Right hindlimb (tissue), 1 donor: ENCODE data around the gene ZCCHC4.
A peak's percentile ranks its signal among the peaks of the same experiment; 100 is the strongest.
"Not testable (repeated sequence)": the region's sequence is repeated elsewhere in the genome, so short reads cannot be mapped to it uniquely, and the experiment has no call there.

Experiments used
- DNase-seq: peaks from one replicate; pipeline ENCODE4 v3.0.0-alpha.2; 2018

ZCCHC4 gene

GRCh38 chr4:25320773-25321172, 8.2 kb downstream of the ZCCHC4 start:
- no peak for DNase-seq

GRCh38 chr4:25321703-25322102, 9.1 kb downstream of the ZCCHC4 start:
- no peak for DNase-seq

- not testable (repeated sequence) for DNase-seq
Measured at GRCh38 chr4:25328463-25328862, 15.9 kb downstream of the ZCCHC4 start.

DNA sequence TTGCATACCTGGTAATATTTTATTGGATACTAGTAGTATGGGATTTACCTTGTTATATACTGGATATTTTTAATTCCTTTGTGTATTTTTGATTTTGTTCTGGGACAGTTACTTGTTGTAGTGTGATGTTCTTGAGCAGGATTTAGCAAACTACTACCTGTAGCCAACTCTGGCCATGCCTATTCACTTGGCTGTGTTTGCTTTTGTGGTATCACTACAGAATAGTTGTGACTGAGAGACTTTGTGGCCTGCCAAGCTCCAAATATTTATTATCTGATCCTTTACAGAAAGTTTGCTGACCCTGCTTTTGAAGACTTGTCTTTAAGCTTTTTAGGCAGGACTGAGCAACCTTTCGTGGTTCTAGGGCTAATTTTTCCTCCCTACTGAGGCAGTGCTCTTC, 17.8 kb downstream of the ZCCHC4 start:
- no peak for DNase-seq

GRCh38 chr4:25330905-25331808, 18.6 kb downstream of the ZCCHC4 start:
- DNase-seq: no peak

- DNase-seq: no peak
Measured at GRCh38 chr4:25343671-25344070, 31.1 kb downstream of the ZCCHC4 start.

DNA sequence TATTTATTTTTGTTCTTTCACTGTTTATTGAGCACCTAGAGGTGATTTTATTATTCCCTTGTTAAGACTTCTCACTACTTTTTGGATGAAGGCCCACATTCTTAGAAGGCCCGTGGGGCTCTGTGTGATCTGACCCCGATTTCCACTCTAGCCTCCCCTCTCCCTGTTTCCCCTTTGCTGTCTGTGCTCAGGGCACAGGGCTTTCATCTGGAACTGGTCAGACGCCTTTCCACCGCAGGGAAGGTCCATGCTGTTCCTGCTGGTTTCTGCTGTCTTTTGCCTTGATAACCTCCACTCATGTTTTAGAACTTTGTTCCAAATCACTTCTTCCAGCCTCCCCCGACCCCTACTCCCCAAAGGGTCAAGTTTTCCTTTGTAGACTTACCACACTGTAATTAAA, 33.2 kb downstream of the ZCCHC4 start:
- DNase-seq: no peak

DNA sequence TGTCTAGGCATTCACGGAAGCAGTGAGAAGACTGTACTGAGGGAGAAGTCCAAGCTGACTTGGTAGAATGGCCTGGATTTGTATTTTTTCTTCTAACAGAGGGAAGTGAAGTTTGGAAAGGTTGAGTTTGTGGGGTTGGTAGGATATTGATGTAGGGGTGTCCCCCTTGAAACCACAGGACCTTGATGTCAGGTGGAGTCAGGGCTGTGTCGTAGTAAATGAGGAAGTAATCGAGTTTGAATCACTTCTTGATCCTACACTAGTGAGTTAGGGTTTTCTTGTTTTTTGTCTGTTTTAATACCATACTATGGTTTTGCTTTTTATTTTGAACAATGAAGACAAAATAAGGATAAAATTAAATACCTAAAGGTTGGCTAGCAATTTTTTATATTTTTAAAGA, 34.3 kb downstream of the ZCCHC4 start:
- DNase-seq: no peak

DNA sequence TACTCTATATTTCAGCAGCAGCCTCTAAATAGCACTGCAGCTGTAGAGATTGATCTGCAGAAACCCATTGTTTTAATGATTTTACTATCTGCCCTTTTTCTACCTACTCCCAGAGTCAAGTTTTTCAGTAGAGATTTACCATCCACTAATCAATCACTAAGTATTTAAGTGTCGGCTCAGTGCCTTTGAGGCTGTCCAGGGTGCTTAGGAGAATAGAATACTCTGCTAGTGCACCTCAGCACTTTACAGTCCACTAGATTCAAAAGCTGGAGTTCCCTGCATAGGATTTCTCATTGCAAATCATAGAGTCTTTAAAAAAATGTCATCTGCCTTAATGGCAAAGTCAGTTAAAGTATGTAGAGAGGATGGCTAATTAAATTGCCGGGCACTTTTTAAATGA, 34.9 kb downstream of the ZCCHC4 start:
- DNase-seq: no peak

DNA sequence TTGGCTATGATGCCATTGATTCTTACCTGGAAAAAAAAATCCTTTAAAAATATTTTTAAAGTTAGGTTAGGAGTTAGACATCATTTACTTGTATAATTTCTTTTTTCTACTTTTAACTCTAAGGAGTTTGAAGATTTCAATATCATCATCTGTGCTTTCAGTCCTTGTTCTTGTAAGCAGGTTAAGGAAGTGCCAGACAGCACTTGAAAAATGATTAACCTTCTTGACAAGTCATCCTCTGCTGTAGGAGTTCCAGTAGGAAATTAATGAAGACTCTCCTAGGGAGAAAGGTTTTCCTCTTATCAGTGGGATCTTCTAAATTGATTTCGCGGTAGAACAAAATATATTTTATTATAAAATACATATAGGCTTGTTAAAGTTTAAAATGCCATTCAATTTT, 35.4 kb downstream of the ZCCHC4 start:
- no peak for DNase-seq

DNA sequence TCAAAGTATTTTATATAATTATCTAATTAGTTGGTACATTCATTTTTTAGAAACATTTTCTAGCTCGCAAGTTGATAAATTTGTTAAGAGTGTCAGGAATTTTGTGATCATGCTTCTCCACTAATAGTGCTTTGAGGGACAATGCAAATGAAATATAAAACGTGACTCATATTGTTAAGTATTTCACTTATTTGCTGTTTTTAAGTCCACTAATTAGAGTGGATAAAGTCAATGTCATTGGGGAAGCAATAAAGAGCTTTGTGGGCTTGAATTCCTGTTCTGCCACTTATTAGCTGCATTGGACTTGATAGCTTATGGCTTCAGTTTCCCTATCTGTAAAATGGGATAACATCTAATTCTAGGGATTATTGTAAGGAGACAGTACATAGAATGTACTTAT, 38.0 kb downstream of the ZCCHC4 start:
- no peak for DNase-seq

GRCh38 chr4:25351777-25352416, 39.3 kb downstream of the ZCCHC4 start:
- DNase-seq: no peak

- no peak for DNase-seq
Measured at GRCh38 chr4:25356068-25356467, 43.5 kb downstream of the ZCCHC4 start.

DNA sequence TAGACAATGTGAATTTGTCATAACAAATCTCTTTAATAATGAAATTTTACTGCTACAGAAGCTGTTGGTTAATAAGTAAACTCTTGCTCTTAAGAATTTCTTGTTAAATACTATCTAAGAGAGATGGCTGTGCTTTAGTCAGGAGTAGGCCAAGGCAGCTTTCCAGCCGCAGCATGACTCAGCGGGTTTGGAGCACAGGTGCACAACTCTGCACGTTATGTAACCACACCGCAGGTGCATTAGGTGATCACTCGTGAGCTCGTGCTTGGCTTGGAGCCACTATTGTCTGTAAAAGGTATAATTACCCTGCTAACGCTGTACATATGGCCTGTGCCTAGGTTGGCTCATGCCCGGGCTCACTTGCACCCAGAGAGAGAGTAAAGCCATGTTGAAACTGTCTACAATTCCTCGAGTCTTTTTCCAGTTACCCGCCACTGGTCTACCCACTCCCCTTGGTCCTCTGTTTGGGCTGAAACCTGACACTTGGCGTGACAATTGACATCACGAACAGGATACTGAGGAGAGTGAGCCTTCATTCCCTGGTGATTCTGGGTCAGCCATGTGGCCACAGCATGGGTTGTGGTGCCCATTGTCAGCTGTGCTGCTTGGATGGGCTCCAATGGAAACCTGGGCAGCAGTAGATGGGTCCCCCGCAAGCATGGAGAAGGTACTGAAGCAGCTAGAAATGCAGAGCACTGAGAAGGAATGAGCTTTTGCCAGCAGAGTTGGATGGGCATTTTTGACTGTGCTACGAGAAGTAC, 46.1 kb downstream of the ZCCHC4 start:
- DNase-seq: no peak

DNA sequence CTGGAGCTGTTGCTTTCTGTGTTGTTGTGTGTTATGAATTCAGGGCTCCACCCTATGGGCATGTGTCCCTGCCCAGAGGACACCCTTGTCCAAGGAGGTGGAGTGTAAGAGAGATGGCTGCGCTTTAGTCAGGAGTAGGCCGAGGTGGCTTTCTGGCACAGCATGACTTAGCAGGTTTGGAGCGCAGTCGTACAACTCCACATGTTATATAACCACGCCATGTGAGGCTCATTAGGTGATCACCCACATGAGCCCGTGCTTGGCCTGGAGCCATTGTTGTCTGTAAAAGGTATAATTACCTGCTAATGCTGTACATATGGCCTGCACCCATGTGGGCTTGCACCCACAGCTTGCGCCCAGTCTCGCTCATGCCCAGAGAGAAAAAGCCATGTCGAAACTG, 48.7 kb downstream of the ZCCHC4 start:
- no peak for DNase-seq

- no peak for DNase-seq
Measured at GRCh38 chr4:25367004-25367621, 54.5 kb downstream of the ZCCHC4 start.

GRCh38 chr4:25367877-25368276, 55.3 kb downstream of the ZCCHC4 start:
- no peak for DNase-seq

- no peak for DNase-seq
Measured at GRCh38 chr4:25368315-25368714, 55.7 kb downstream of the ZCCHC4 start.

DNA sequence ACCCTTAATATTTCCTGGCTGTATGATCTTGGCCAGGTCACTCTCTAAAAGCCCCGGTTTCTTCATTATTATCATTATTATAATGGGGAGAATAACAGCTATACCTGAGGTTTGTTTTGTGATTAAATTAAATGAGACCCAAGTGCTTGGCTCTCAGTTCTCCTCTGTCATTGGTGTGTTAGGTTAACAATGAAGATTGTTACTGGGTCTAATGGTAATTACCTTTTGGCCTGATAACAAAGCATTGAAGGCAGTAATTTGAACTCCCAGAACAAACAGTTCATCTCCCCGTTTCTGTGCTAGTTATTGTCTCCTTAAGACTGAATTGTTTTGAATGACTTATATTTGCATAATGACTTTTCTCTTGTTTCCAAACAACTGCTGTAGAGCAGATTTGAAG, 57.7 kb downstream of the ZCCHC4 start:
- DNase-seq: no peak

DNA sequence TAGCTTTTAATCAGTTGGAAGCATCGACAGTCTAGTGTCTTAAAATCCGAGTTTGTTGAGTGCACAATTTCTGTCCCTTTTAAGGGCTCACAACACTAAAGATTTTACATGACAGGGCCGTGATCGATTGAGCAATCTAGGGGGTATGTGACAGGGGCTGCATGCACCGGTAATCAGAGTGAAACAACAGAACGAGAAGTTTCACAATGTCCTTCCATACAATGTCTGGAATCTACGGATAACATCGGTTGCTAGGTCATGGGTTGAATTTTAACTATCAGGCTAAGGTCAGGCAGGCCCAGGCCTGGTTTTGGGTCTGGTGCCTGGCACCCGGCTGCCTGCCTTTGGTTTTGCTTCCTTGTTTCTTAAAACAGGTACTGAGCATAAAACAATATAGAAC, 60.0 kb downstream of the ZCCHC4 start:
- DNase-seq: not testable (repeated sequence)

- DNase-seq: peak; percentile 94
Measured at GRCh38 chr4:25376754-25377571, 64.4 kb downstream of the ZCCHC4 start, which contains the start of gene ANAPC4. TSS of gene ANAPC4 (plus strand) at chr4:25377263. CDS start at chr4:25377428, 165 bp downstream.
